GM19372 (cell line): ENCODE data around the gene ZNF83.
"Not testable (repeated sequence)": the region's sequence is repeated elsewhere in the genome, so short reads cannot be mapped to it uniquely, and the experiment has no call there.

Experiments
- ATAC-seq: cut with Tn5 transposase; IDR thresholded peaks from one replicate; pipeline ENCODE4 v1.9.1; 2021; ENCODE audit warnings: mild to moderate bottlenecking, low read depth, moderate library complexity; ENCODE audit not compliant: unreplicated experiment

The ZNF83 gene

DNA sequence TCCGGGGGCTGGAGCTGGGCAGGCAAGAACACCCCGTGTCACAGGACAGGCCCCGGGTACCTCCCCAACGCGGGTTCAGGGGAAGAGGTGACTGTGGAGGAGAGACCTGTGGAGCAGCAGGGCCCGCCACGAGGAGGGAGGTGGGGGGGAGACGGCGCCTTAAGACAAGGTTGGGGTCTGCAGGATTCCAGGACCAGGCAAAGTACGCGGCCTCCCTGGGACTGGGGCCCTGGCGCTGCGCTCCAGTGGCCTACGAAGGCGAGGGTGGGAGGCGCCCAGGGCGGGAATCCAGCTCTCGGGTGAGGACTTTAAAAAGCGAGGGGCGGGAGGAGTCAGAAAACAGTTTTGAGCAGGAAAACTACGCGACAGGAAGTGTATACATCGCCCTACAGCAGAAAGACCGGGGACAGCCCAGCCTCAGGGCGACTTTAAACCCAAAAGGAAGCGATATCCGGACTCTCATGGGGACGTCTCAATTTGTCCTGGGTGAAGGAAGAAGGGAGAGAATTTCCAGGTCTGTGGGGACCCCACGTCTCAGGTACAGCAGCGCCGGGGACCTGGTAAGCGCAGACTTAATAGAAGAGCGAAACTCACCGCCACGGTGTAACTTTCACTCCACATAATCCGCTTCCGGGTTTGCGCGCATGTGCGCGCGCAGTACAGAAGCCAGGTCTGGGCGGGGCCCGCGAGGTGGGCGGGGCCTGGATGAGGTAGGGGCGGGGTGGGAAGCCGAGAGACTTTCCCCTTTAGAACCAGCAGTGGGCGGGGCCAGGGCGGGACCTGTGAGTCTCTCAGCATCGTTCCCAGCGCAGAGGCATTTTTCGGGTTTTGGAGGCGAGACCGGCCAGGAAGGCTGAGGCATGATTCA, at the start of gene ZNF83:
TSS of gene ZNF83 (minus strand) at position 638 of the 868 bp plus-strand sequence.
- peak; percentile 76 for ATAC-seq

DNA sequence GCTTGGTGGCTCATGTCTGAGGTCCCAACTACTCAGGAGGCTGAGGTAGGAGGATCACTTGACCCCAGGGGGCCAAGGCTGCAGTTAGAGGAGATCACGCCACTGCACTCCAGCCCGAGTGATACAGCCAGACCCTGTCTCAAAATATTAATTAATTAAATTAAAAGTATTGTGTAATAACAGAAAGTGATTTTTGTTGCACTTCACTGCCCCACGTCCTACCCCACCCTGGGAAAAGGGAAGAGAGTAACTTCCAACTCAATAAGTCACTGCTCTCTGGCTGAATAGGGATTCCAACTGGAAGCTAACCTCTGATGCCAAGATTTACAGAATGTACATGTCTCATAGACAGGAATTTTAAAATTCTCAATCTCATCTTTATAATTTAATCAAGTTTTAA, 49.5 kb upstream of the ZNF83 start:
- ATAC-seq, result no peak

DNA sequence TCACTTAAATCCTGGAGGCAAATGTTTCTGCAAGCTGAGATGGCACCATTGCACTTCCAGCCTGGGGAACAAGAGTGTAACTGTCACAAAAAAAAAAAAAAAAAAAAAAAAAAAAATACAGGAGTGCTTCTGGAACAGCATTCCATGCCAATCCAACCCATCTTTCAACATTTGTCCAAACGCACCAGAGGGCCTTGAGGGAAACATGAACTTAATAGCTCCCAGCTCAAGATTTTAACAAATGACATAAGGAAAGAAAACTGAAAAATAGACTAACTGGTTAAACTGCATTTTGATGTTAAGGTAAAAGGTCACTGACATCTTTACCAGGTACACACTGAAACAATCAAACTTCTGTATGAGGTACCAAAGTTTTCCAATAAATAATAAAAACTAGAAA, 47.7 kb upstream of the ZNF83 start:
- no peak for ATAC-seq

DNA sequence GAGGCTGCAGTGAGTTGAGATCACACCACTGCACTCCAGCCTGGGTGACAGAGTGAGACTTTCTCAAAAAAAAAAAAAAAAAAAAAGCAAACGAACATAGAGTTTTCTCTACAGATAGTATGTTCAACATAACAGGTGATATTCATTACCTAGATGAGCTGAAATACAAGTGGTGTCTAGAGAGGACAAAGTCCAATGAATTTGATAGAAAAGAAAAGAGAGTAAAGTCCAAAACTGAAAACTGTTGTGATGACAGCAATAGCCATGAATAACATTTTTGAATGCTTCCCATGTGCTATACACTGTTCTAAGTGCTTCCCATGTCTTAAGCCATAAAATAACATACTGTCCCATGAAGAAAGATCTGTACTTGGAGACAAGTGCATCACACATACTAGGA, 43.1 kb upstream of the ZNF83 start:
- not testable (repeated sequence) for ATAC-seq

DNA sequence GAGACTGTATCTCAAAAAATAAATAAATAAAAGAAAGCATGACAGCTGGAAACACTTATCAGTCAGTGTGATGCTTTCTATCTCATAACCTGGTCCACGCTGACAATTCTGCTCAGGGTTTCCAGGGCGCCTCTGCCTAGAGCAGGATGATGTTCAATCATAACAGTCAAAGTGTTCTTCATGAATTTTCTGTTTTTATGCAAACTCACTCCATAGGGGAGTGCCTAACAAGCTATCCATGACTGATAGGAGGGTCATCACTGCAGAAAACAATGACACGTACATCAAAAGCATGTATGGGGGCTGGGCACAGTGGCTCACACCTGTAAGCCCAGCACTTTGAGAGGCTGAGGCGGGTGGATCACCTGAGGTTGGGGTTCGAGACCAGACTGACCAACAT, 41.4 kb upstream of the ZNF83 start:
- no peak for ATAC-seq

DNA sequence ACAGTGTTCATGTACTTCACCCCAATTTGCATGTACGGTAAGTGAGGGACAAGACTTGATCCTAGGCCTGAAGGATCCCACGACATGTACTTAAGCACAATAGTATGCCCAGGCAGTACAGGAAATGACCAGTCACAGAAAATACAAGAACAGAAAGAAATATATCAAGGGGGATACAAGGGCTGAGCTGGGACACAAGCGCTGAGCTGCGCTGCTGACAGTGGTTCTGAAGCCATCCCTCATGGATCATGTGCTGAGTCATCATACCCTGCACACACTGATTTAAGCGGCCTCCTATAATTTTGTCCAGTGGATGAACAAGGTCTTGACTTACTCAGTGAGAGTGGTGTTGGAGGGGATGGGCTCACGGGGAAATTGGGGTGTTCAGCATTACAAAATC, 37.1 kb upstream of the ZNF83 start:
- ATAC-seq, result not testable (repeated sequence)

DNA sequence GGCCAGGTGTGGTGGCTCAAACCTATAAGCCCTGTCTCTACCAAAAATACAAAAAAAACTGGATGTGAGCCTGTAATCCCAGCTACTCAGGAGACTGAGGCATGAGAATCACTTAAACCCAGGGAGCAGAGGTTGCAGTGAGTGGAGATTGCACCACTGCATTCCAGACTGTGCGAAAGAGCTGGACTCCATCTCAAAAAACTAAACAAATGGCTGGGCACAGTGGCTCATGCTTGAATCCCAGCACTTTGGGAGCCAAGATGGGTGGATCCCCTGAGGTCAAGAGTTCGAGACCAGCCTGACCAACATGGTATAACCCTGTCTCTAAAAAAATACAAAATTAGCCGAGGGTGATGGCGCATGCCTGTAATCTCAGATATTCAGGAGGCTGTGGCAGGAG, 34.9 kb upstream of the ZNF83 start:
- no peak for ATAC-seq

DNA sequence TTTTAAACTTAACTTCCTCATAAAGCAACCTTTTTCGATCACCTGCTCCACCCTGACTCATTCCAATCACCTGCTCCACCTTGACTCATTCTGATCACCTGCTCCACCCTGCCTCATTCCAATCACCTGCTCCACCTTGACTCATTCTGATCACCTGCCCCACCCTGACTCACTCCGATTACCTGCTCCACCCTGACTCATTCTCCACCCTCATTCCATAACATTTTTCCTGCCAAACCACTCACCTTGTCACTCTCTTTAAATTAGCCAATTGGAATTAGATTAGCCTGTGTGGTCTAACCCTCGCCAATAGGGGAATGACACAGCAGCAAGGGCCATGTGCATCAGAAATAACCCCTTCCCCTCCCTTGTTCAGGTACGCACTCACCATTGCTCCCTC, 31.9 kb upstream of the ZNF83 start:
- ATAC-seq, result no peak

DNA sequence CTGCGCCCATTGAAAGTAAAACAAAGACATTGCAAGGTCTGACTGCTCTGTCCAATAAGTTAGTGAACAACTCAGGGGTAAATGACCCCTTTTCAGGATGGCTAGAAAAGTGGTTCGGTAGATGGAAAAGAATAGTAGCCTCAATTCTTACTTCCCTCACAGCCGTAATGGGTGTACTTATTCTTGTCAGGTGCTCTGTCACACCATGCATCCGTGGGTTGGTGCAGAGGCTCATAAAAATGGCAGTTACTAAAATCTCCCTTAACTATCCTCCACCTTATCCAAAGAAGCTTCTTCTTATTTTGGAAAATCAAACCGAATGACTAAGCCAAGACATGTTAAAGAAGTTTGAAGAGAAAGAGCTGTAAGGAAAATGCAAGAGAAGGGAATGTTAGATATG, 31.4 kb upstream of the ZNF83 start:
- ATAC-seq, result no peak

DNA sequence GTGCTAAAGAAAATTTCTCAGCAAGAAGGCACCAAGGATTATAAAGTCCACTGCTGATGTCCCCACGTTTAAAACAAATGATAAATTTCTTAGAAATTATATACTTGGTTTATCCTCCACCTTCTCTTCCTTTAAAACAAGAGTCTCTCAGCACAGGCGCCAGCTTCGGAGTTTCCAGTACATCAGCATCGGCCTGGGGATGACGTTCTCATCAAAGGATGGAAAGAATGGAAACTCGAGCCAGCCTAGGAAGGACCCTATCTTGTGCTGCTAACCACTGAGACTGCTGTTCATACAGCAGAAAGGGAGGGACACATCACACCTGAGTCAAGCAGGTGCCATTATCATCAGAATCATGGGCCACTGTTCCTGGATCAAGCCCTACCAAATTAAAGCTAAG, 29.8 kb upstream of the ZNF83 start:
- no peak for ATAC-seq

DNA sequence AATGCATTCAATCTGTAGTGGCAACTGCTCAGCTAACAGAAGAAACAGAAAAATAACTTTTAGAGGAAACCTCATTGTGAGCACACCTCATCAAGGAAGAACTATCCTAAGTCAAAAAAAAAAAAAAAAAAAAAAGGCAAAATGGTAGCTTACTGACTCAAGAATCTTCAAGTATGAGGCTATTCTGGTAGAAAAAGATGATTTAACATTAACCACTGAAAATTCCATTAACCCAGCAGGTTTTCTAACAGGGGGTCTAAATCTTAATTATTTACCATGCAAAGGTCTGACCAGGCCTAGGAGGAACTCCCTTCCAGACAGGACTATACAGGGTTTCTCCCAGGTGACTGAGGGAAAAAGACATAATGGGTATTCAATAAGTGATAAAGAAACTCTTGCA, 28.4 kb upstream of the ZNF83 start:
- no peak for ATAC-seq

DNA sequence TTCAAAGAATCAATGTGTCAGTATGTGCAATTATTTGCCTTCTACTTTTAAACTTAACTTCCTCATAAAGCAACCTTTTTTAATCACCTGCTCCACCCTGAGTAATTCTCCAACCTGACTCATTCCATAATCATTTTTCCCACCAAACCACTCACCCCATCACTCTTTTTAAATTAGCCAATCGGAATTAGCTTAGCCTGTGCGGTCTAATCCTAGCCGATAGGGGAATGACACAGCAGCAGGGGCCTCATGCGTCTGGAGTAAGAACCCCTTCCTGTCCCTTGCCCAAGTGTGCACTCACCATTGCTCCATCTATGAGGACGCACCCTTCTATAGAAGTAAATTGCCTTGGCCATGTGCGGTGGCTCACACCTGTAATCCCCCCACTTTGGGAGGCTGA, 27.4 kb upstream of the ZNF83 start:
- no peak for ATAC-seq

DNA sequence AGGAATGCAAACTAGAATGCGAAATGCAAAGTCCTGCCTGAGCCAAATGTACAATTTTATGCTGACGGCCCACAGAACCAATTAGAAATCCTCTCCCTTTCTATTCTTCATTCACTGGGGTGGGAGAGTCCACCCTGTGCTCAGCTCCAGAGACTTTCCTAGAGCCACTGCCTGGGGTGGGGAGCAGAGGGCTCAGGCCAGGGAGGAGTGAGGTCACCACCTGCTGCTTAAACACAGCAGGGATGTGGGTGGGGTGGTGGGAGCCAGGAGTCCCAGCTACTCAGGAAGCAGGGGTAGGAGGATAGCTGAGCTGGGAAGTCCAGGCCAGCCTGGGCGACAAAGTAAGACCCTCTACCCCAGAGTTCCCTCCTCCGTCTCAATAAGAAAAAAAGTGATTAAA, 26.9 kb upstream of the ZNF83 start:
- no peak for ATAC-seq

DNA sequence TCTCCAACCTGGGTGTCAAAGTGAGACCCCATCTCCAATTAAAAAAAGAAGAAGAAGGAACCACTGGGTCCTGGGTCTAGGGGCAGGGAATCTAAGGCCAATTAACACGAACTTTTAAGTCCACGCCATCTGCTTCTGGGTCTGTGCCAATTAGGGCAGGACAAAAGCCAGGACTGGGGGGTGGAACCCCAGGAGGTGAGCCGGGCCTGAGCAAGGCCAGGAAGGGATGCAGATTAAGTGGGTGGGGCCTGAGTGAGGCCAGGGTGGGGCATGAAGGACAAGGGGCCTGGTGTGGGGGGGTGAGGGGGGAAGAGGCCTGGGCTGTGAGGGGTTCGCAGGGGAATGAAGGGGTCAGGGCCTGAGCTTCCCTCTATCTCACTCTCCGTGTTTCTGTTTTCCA, 26.3 kb upstream of the ZNF83 start:
- ATAC-seq, result no peak

DNA sequence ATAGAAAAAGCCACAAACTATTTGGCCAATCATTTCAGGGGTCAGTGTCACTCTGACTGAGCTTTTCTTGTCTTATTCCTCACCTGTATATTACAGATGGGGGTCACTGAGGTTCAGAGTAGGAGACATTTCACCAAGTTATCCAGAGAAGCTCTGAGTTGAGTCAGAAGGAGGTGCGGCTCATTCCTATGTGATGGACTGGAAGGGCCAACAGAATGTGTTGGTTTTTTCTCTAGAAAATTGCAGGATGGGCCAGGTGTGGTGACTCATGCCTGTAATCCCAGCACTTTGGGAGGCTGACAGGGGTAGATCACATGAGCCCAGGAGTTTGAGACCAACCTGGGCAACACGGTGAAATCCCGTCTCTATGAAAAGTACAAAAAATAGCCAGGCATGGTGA, 24.5 kb upstream of the ZNF83 start:
- ATAC-seq, result no peak

DNA sequence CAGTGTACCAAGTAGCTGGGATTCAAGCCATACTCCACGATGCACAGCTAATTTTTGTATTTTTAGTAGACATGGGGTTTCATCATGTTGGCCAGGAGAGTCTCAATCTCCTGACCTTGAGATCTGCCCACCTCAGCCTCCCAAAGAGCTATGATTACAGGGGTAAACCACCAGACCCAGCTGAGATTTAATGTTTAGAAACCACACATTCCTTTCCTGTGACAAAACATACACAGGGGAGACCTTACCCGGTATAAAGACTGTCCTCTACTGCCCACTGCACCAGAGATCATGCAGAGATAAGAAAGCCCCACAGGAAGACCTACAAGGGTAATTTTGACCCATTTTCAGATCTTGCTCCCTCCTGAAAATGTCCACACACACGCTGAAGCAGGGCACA, 22.8 kb upstream of the ZNF83 start:
- ATAC-seq, result no peak

DNA sequence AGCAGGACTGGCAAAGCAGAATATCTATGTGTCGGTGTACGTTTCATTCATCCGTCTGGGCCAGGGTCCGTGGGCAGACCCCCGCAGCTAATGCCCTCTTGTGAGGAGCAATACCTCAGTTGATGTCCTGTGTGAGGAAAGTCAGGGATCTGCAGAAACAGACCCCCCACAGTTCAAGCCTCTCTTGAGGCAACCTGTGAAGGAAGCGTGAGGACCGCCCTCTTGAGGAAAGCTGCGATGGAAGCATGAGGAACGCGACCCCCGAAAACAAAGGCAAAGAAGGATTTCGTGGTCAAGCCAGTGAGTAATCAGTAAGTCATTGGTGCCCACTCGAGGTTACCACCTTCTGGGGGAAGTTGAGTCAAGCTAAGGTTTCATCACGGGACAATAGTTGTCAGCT, 20.9 kb upstream of the ZNF83 start:
- ATAC-seq, result no peak

DNA sequence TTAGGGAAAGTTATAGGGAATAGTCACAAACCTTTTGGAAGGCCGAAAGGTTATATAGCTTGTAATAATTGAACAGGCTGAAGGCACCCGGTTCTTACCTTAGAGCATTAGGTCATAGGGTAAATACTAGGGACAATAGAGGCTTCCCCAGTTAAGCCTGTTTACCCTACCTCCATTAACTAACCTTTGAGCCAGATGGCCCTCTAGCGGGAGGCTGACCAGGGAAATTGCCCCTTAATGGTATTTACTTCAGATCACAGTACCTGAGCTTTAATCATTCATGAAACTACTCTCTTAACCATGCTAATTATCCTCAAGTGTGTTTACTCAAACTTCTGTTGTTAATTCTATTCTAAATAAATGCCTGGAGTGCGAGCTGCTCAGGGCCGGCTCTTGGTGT, 20.4 kb upstream of the ZNF83 start:
- no peak for ATAC-seq

DNA sequence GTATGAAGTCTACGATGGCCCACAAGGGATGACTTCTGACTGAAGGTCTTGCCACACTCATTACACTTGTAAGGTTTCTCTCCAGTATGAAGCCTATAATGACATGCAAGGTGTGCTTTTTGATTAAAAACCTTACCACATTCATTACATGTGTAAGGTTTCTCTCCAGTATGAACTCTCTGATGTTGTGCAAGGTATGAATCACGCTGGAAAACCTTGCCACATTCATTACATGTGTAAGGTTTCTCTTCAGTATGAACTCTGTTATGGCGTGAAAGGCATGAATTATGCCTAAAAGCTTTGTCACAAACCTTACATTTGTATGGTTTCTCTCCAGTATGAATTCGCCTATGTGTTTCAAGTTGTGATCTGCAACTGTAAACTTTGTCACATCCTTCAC, 15.0 kb upstream of the ZNF83 start:
- no peak for ATAC-seq

DNA sequence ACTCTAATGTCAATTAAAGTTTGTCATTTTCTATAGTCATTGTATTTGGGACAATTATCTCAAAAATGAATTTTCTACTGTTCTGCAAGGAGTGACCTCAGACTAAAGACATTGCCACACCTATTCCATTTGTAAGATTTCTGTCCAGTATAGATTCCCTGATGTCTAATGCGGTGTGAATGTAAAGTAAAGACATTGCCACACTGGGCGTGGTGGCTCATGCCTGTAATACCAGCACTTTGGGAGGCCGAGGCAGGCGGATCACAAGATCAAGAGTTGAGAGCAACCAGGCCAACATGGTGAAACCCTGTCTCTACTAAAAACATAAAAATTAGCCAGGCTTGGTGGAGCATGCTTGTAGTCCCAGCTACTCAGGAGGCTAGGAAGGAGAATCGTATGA, 13.8 kb upstream of the ZNF83 start:
- ATAC-seq, result no peak

DNA sequence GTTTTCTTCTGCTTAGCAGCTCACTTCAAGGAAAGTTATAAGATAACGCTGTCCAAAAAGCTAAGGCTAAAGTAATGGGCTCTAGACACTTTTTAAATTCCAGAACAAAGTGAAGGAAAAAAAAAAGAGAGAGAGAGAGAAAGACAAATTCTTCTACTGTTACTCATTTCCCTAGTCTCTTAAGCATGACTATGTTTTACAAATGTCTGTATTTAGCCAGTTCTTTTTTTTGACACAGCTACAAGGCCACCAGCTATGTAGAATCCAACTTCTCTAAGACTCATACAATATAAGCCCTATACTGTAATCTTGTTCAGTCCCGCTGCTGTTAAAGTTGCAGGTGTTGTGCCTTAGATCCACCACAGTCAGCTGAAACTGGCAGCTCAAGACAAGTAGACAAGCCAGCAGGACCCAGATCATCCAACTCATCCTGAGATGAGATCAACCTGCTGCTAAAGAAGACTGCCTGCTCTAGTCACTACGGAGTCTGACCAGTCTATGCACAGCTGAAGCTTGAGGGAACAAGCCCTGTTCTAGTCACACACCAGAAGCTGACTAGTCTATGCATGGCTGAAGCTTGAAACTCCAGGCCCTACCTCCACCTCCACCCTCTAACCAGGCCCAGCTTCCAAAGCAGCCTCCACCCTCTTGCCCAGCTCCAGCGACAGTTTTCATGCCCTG, 10.3 kb upstream of the ZNF83 start:
- no peak for ATAC-seq

DNA sequence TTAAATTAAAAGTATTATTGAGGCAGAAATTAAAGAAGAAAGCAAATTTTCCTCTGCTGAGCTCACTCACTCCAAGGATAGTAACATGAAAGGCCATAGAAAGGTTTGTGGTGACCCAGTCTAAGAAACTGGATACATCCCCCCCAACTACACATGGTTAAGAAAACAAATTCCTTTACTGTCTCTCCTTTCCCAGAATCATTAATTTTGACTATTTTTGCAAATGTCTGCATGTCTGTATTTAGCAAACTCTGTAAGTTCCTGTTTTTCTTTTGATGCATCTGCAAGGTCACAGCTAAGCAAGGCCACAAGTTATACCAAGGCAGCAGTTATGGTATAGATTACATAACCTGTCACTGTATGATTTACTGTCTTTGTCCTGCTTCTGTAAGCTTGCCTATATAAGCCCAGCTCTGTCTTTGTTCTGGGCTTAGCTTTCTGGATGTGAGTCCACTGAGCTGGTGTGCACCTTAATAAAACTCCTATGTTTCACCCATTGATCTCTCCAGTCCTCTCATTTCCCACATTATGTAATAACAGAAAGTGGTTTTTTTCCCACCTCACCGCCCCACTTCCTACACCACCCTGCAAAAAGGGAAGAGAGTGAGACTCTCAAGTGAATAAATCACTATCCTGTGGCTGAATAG, 8.5 kb upstream of the ZNF83 start:
- no peak for ATAC-seq
